DMS53 (cell line): ENCODE measurements around the gene JSRP1.

Experiments used
- DNase-seq: peaks from one replicate; lab custom pipeline; 2025; lab: John Stamatoyannopoulos, UW

The JSRP1 gene

GRCh38 chr19:2216361-2217225 is 39.6 kb downstream of the JSRP1 start:
- no peak for DNase-seq

DNA sequence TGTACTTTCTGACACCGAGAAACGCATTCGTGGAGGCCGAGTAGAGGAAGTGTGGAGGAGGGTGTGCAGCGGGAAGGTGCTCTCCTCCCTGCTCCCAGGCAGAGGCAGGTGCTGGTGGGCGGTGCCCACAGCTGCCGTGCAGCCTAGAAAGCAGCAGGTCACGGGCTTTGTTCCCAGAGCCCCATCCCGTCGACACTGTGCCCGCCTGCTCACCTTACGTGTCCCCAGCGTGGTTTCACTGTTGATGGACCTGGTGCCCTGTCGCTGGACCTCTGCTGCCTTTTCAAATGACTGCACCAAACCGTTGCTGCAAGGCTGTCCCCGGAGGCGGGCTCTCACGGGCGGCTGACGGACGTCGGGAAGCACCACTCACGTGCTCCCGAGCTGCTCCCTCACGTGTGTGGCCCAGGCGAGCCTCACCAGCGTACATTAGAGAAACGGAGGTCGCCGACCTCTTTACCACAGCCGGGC is 40.9 kb downstream of the JSRP1 start:
- no peak for DNase-seq

- DNase-seq: no peak
Measured at GRCh38 chr19:2214251-2214650, 42.0 kb downstream of the JSRP1 start.

DNA sequence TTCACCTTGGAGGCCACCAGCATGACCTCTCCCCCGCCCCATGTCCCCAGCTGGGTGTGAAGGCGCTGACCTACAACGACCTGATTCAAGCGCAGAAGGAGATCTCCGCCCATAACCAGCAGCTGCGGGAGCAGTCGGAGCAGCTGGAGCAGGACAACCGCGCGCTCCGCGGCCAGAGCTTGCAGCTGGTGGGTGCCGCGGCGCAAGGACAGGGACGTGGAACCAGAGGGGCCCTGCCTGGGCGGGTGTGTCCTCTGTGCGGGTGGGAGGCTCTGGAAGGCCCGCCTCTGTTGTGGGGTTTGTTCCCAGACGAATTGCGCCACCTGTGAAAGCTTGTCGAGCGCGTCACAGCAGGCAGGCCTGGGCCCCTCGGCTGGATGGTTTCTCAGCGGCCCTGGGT is 42.4 kb downstream of the JSRP1 start:
- no peak for DNase-seq

DNA sequence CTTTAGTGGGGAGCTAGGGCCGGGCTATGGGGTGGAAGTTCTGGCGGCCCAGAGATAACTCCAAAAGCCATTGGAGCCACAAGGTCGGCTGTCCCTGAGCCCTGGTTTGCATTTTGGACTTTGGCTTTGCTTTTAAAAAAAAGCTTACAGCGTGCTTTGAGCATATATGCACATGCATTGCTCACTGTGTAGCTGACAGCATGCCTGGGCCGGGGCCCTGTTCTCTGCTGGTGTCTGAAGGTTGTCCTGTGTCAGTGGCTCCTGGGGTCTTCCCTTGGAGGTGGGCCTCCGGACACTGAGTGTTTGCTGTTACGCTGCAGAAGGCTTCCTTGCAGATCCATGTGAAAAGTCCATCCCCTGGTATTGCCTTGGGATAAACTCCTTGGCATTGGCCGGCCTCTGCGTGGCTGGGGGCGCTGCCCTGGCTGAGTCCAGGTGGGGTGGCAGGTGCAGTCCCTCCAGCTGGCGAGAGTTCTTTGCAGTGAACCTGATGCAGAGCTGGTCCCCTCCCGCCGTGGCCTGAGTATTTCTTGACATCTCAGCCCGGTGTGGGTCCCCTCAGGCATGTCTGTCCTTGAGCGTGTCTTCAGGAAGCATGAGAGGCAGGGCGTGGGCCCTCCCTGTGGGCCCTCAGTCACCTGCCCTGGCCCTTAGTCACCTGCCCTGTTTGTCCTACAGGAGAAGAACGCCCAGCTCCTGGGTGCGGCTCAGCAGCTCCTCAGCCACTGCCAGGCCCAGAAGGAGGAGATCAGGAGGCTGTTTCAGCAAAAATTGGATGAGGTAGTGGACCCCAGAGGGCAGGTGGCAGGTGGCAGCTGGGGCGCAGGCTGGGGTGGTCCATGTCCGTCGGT is 43.1 kb downstream of the JSRP1 start:
- DNase-seq: no peak

GRCh38 chr19:2210987-2211740 is 45.1 kb downstream of the JSRP1 start:
- DNase-seq: no peak

GRCh38 chr19:2210206-2210605 is 46.0 kb downstream of the JSRP1 start:
- no peak for DNase-seq

GRCh38 chr19:2209408-2209807 is 46.8 kb downstream of the JSRP1 start:
- no peak for DNase-seq

DNA sequence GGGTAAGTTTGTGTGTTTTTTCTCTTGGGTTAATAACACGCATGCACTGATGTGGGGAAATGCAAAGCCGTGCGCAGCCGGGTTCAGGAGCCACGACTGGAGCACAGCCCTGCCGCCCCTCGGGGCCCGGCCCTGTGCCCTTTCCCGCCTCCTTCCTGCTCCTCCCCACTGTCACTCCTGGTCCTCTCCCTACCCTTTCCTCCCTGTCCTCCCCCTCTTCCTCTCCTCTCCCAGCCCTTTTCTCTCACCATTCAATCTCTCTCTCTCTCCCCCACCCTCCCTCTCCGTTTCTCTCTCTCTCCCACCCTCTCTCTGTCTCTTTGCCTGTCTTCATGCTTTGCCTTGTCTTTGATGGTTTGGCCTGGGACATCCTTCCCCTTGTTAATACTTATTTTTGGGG is 47.2 kb downstream of the JSRP1 start:
- DNase-seq: no peak

- no peak for DNase-seq
Measured at GRCh38 chr19:2207991-2208860, 48.0 kb downstream of the JSRP1 start.

DNA sequence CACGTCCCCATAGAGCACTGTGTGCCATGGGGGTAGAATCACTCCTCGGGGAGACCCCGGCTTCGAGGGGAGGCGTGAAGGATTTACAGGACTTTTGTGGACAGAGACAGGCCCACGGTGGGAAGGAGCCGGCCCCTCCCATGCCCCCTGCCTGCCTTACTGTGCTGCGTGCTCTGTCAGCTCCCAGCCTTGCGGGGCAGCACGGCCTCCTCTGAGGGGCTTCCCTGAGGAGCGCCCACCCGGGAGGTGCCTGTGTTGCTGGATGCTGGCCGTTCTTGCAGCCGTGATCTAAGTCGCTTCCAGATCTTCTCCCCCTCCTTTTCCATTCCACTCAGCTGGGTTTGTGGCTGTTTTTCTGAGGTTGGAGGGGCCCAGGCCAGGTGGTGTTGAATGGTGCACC is 49.2 kb downstream of the JSRP1 start:
- no peak for DNase-seq

GRCh38 chr19:2202366-2202765 is 53.9 kb downstream of the JSRP1 start:
- no peak for DNase-seq
